PC-3 (cell line): ENCODE results near the gene PHF1. TPM values are rescaled to one million over a fixed set of nuclear protein-coding genes. Genes with fewer than 3 reads are reported as not detected.

Experiments used
- ATAC-seq: fragments of 200-7000 bp; cut with Tn5 transposase; 2 replicates; pipeline ENCODE4 v1.9.1; 2020; ENCODE audit warnings: mild to moderate bottlenecking, moderate library complexity
- BruUV-seq: library from RNA; stranded (reverse); fragments of 400-500 nt; replicated peaks from 2 replicates; lab custom pipeline; 2021; lab: Mats Ljungman, UMichigan
- CTCF ChIA-PET: fragments of 300-600 bp; sonication (Branson Sonifier 250); formaldehyde crosslinking; loops from one replicate; lab custom pipeline; 2022; ENCODE audit warnings: antibody characterized with exemption; lab: Charles Lee
- POLR2A ChIA-PET: fragments of 300-600 bp; sonication (Branson Sonifier 250); formaldehyde crosslinking; loops from one replicate; lab custom pipeline; 2022; ENCODE audit warnings: antibody characterized with exemption; ENCODE audit not compliant: unreplicated experiment; lab: Charles Lee
- DNase-seq: peaks from one replicate; pipeline ENCODE4 v3.0.0-alpha.2; 2015
- H2AFZ ChIP-seq: fragments of 300-600 bp; sonication (generic); 2 replicates; pipeline ENCODE4 v1.6.0; 2016; ENCODE audit warnings: antibody characterized with exemption, low read length
- H3F3A ChIP-seq: fragments of 300-600 bp; sonication (generic); one replicate; pipeline ENCODE4 v1.6.0; 2017; ENCODE audit warnings: antibody characterized with exemption, low read length, control low read depth, mild to moderate bottlenecking; ENCODE audit not compliant: unreplicated experiment
- H3K27ac ChIP-seq: fragments of 300-600 bp; sonication (generic); 2 replicates; pipeline ENCODE4 v1.5.1; 2016; ENCODE audit warnings: mild to moderate bottlenecking, low read length
- H3K27me3 ChIP-seq: fragments of 300-600 bp; sonication (generic); 2 replicates; pipeline ENCODE4 v1.6.1; 2016; ENCODE audit warnings: low read length, mixed read lengths
- H3K36me3 ChIP-seq: fragments of 300-600 bp; sonication (generic); 2 replicates; pipeline ENCODE4 v1.6.1; 2016; ENCODE audit warnings: low read depth, mixed run types, low read length, mixed read lengths
- H3K4me1 ChIP-seq: fragments of 300-600 bp; sonication (generic); 2 replicates; pipeline ENCODE4 v1.5.1; 2016; ENCODE audit warnings: low read length; ENCODE audit not compliant: insufficient read depth
- H3K4me2 ChIP-seq: fragments of 300-600 bp; sonication (generic); 2 replicates; pipeline ENCODE4 v1.6.0; 2016; ENCODE audit warnings: low read length
- H3K4me3 ChIP-seq: fragments of 300-600 bp; sonication (generic); 2 replicates; pipeline ENCODE4 v1.5.1; 2016; ENCODE audit warnings: mild to moderate bottlenecking, low read length, mixed read lengths
- H3K79me2 ChIP-seq: fragments of 300-600 bp; sonication (generic); 2 replicates; pipeline ENCODE4 v1.6.1; 2017; ENCODE audit warnings: low read length, mixed read lengths
- H3K9ac ChIP-seq: fragments of 300-600 bp; sonication (generic); 2 replicates; pipeline ENCODE4 v1.6.0; 2016; ENCODE audit warnings: mild to moderate bottlenecking, low read length
- H3K9me2 ChIP-seq: fragments of 300-600 bp; sonication (generic); replicated peaks from 2 replicates; pipeline ENCODE4 v1.6.1; 2016; ENCODE audit warnings: mixed run types, low read length, mixed read lengths
- H3K9me3 ChIP-seq: fragments of 300-600 bp; sonication (generic); 2 replicates; pipeline ENCODE4 v1.6.1; 2016; ENCODE audit warnings: low read length, mixed read lengths
- H4K20me1 ChIP-seq: fragments of 300-600 bp; sonication (generic); 2 replicates; pipeline ENCODE4 v1.6.1; 2016; ENCODE audit warnings: low read length, mixed read lengths
- EZH2 ChIP-seq: fragments of 300-600 bp; sonication (generic); IDR thresholded peaks from one replicate; pipeline ENCODE4 v1.6.1; 2017; ENCODE audit warnings: antibody characterized with exemption, mild to moderate bottlenecking, low read length; ENCODE audit not compliant: unreplicated experiment
- EZH2phosphoT487 ChIP-seq: fragments of 300-600 bp; sonication (generic); IDR thresholded peaks from 2 replicates; pipeline ENCODE4 v1.6.1; 2018; ENCODE audit warnings: mild to moderate bottlenecking, antibody characterized with exemption, low read length, borderline replicate concordance
- intact Hi-C: fragments of 100-400 bp; cut with micrococcal nuclease; formaldehyde crosslinking; loops from 2 replicates; pipeline ENCODE4 v1.9.0; 2023
- total RNA-seq: library from RNA; depleted of rRNA; stranded (reverse); fragments of >200 nt; gene quantifications from 2 replicates; pipeline ENCODE4 v1.2.3, GENCODE V29; 2014
- TF ChIP-seq, protein P1 (sequence below): fragments of 300-600 bp; sonication (generic); conservative IDR thresholded peaks from 2 replicates; pipeline ENCODE4 v1.5.1; 2017; ENCODE audit warnings: antibody characterized with exemption, low read depth, mild to moderate bottlenecking, low read length

The PHF1 gene
- total RNA-seq, 1 experiment from 2014 or later = 36.6 TPM

DNA sequence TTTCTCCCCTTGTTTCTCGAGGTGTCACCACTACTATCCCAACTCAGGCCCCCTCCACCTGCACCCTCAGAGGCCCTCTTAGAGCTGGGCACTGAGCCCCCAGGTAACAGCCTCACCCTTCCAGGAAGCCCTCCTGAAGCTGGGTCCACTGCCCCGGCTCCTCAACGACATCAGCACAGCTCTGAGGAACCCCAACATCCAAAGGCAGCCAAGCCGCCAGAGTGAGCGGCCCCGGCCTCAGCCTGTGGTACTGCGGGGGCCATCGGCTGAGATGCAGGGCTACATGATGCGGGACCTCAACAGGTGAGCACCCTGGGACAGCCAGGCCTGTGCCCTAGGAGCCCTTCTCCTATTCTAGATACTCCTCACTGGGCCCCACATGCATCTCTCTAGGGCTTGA is 30.6 kb downstream of the PHF1 start:
- H3K9me2 ChIP-seq = no peaks in the 10 kb centered on the region
- no peak overlapping the region for H2AFZ ChIP-seq
- DNase-seq (no peak), ATAC-seq (no peak)
- no peak overlapping the region for H3K4me3 ChIP-seq
- H3K9ac ChIP-seq = no peak overlapping the region
- no peak for TF ChIP-seq EZH2
- TF ChIP-seq EZH2phosphoT487 = no peak
- TF ChIP-seq, protein P1, sequence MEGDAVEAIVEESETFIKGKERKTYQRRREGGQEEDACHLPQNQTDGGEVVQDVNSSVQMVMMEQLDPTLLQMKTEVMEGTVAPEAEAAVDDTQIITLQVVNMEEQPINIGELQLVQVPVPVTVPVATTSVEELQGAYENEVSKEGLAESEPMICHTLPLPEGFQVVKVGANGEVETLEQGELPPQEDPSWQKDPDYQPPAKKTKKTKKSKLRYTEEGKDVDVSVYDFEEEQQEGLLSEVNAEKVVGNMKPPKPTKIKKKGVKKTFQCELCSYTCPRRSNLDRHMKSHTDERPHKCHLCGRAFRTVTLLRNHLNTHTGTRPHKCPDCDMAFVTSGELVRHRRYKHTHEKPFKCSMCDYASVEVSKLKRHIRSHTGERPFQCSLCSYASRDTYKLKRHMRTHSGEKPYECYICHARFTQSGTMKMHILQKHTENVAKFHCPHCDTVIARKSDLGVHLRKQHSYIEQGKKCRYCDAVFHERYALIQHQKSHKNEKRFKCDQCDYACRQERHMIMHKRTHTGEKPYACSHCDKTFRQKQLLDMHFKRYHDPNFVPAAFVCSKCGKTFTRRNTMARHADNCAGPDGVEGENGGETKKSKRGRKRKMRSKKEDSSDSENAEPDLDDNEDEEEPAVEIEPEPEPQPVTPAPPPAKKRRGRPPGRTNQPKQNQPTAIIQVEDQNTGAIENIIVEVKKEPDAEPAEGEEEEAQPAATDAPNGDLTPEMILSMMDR = no peak
- H3K4me1 ChIP-seq = no peaks in the 10 kb centered on the region
- H3K79me2 ChIP-seq = no peaks in the 10 kb centered on the region
- H3F3A ChIP-seq = no peaks in the 10 kb centered on the region
- no TSS peak for BruUV-seq
- no peak overlapping the region for H3K4me2 ChIP-seq
- H3K9me3 ChIP-seq = no peaks in the 10 kb centered on the region
- no peak overlapping the region for H3K27ac ChIP-seq
- ChIA-PET POLR2A (no interaction called here), CTCF (interaction anchor here (0.6 kb wide), 1 partner anchor 138 kb away, joined by 4 read pairs; the partner anchor contains the start of gene BAK1)
- no peaks in the 10 kb centered on the region for H3K36me3 ChIP-seq
- H4K20me1 ChIP-seq = no peaks in the 10 kb centered on the region
- intact Hi-C loops = no loop called here
- no peaks in the 10 kb centered on the region for H3K27me3 ChIP-seq

DNA sequence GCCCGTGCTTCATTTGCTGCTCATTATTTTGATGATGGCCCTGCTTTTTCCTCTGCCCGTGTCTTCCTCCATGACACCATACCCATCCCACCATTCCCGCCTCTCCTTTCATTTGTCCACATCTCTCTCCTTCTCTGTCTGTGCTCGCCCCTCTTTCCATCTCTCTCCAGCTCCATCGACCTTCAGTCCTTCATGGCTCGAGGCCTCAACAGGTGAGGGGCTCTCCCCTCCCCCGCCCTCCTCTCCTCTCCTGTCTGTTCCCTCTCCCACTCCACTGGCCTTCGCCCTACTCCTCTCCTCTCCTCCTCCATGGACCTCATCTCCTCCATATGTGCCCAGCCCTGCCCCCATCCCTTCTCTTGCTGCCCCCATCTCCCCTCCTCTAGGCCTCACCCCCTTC is 31.5 kb downstream of the PHF1 start:
- ATAC-seq = no peak
- Histone ChIP-seq H3K9me2 (no peaks in the 10 kb centered on the region), H3K4me1 (no peaks in the 10 kb centered on the region), H3F3A (no peaks in the 10 kb centered on the region), H3K9me3 (no peaks in the 10 kb centered on the region), H3K27me3 (no peaks in the 10 kb centered on the region), H3K4me2 (no peak overlapping the region), H3K9ac (no peak overlapping the region), H3K36me3 (no peaks in the 10 kb centered on the region), H3K27ac (no peak overlapping the region), H3K79me2 (no peaks in the 10 kb centered on the region), H3K4me3 (no peak overlapping the region), H2AFZ (no peak overlapping the region), H4K20me1 (no peaks in the 10 kb centered on the region)
- no TSS peak for BruUV-seq
- ChIA-PET CTCF (interaction anchor here (0.6 kb wide), 1 partner anchor 255 kb away, joined by 3 read pairs; no protein-coding TSS in a partner anchor), POLR2A (no interaction called here)
- no peak for TF ChIP-seq EZH2
- no peak for TF ChIP-seq EZH2phosphoT487
- TF ChIP-seq, protein P1 = no peak
- intact Hi-C loops = no loop called here
- no peak for DNase-seq

DNA sequence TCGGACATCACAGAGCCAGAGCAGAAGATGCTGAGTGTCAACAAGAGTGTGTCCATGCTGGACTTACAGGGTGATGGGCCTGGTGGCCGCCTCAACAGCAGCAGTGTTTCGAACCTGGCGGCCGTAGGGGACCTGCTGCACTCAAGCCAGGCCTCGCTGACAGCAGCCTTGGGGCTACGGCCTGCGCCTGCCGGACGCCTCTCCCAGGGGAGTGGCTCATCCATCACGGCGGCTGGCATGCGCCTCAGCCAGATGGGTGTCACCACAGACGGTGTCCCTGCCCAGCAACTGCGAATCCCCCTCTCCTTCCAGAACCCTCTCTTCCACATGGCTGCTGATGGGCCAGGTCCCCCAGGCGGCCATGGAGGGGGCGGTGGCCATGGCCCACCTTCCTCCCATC is 32.2 kb downstream of the PHF1 start:
- Histone ChIP-seq H3K9ac (no peak overlapping the region), H3K4me2 (no peak overlapping the region), H3K4me3 (no peak overlapping the region), H3K4me1 (no peaks in the 10 kb centered on the region), H3K36me3 (no peaks in the 10 kb centered on the region), H3K9me3 (no peaks in the 10 kb centered on the region), H3K27me3 (no peaks in the 10 kb centered on the region), H2AFZ (no peak overlapping the region), H3K27ac (no peak overlapping the region), H3K9me2 (no peaks in the 10 kb centered on the region), H4K20me1 (no peaks in the 10 kb centered on the region), H3F3A (no peaks in the 10 kb centered on the region), H3K79me2 (no peaks in the 10 kb centered on the region)
- no peak for ATAC-seq
- no peak for DNase-seq
- intact Hi-C loops = no loop called here
- ChIA-PET CTCF (interaction anchor here (0.6 kb wide), 1 partner anchor 254 kb away, joined by 3 read pairs; no protein-coding TSS in a partner anchor), POLR2A (no interaction called here)
- TF ChIP-seq, protein P1 = no peak
- TF ChIP-seq EZH2 (no peak), EZH2phosphoT487 (no peak)
- no TSS peak for BruUV-seq
